Measurements from ENCODE around the gene MYO15A.

Gene MYO15A

GRCh38 chr17:18225121-18225641 lies 116.6 kb downstream of the MYO15A start, which contains the start of gene LLGL1 (continued):
- TF ChIP-seq ZBTB26 (tag by site-specific recombination; optimal IDR thresholded peaks at IDR 0.05), result peak; percentile 84
- TF ChIP-seq ZNF596 (tag by site-specific recombination; IDR thresholded peaks at IDR 0.05), result no peak
- TF ChIP-seq ZNF645 (tag by site-specific recombination; IDR thresholded peaks at IDR 0.05), result no peak
- peak; percentile 87; the same call in 1 of the 2 replicates for TF ChIP-seq PBX3 (CRISPR knock-in tag; IDR thresholded peaks at IDR 0.05)
- TF ChIP-seq ZEB2 (tag by site-specific recombination; IDR thresholded peaks at IDR 0.05), result peak; percentile 59
- TF ChIP-seq IKZF3 (tag by site-specific recombination; IDR thresholded peaks at IDR 0.05), result peak; percentile 31
- no peak for TF ChIP-seq REPIN1 (tag by site-specific recombination; IDR thresholded peaks at IDR 0.05; ENCODE audit: low read depth)
- TF ChIP-seq ZNF600 (tag by site-specific recombination; IDR thresholded peaks at IDR 0.05), result peak; percentile 56
- TF ChIP-seq ZNF302 (tag by site-specific recombination; IDR thresholded peaks at IDR 0.05; ENCODE audit: low read depth), result no peak
- no peak for TF ChIP-seq ZNF768 (tag by site-specific recombination; IDR thresholded peaks at IDR 0.05)
- TF ChIP-seq ZNF23 (tag by site-specific recombination; IDR thresholded peaks at IDR 0.05; ENCODE audit: borderline replicate concordance), result no peak
- no peak for TF ChIP-seq RBAK (tag by site-specific recombination; IDR thresholded peaks at IDR 0.05)
- no peak for TF ChIP-seq ZNF37A (tag by site-specific recombination; IDR thresholded peaks at IDR 0.05)
- no peak for TF ChIP-seq ZNF157 (tag by site-specific recombination; IDR thresholded peaks at IDR 0.05)
- no peak for TF ChIP-seq ZNF660 (tag by site-specific recombination; IDR thresholded peaks at IDR 0.05)
- no peak for TF ChIP-seq OVOL3 (tag by site-specific recombination; IDR thresholded peaks at IDR 0.05)
- peak; percentile 34; the same call in 1 of the 2 replicates for TF ChIP-seq ZSCAN30 (tag by site-specific recombination; IDR thresholded peaks at IDR 0.05)
- TF ChIP-seq ZNF112 (tag by site-specific recombination; IDR thresholded peaks at IDR 0.05), result no peak
- TF ChIP-seq SCRT2 (tag by site-specific recombination; IDR thresholded peaks at IDR 0.05), result no peak
- TF ChIP-seq ZNF48 (tag by site-specific recombination; IDR thresholded peaks at IDR 0.05), result no peak
- TF ChIP-seq ZNF624 (tag by site-specific recombination; IDR thresholded peaks at IDR 0.05), result no peak
- TF ChIP-seq AEBP2 (tag by site-specific recombination; IDR thresholded peaks at IDR 0.05; ENCODE audit: borderline replicate concordance), result no peak
- no peak for TF ChIP-seq ZNF623 (tag by site-specific recombination; IDR thresholded peaks at IDR 0.05)
- no peak for TF ChIP-seq GFI1B (tag by site-specific recombination; IDR thresholded peaks at IDR 0.05)
- 0 out of 2 replicates have a peak, but pooled peaks have one; percentile 25 for TF ChIP-seq KLF16 (tag by site-specific recombination; IDR thresholded peaks at IDR 0.05)
- no peak for TF ChIP-seq ZNF24 (tag by site-specific recombination; IDR thresholded peaks at IDR 0.05)
- TF ChIP-seq ZBTB11 (tag by site-specific recombination; conservative IDR thresholded peaks at IDR 0.05; ENCODE audit: low read depth), result peak; percentile 35; the same call in 1 of the 2 replicates
- no peak for TF ChIP-seq ZNF324 (tag by site-specific recombination; IDR thresholded peaks at IDR 0.05)
- no peak for TF ChIP-seq ZNF626 (tag by site-specific recombination; IDR thresholded peaks at IDR 0.05)
- no peak for TF ChIP-seq ZNF544 (tag by site-specific recombination; IDR thresholded peaks at IDR 0.05)
- TF ChIP-seq ZNF140 (tag by site-specific recombination; IDR thresholded peaks at IDR 0.05), result no peak
- TF ChIP-seq ZNF548 (tag by site-specific recombination; IDR thresholded peaks at IDR 0.05), result no peak
- no peak for TF ChIP-seq ZNF792 (tag by site-specific recombination; IDR thresholded peaks at IDR 0.05)
- TF ChIP-seq HOXA7 (CRISPR knock-in tag; IDR thresholded peaks at IDR 0.05; ENCODE audit: borderline replicate concordance), result no peak
- no peak for TF ChIP-seq ZNF223 (tag by site-specific recombination; IDR thresholded peaks at IDR 0.05)
- TF ChIP-seq ZFP69B (tag by site-specific recombination; IDR thresholded peaks at IDR 0.05), result no peak

Data from HEK293 (cell line).